Fibroblast of peridontal ligament (primary cell): ENCODE data around the gene FAM20C.
A peak's percentile ranks its signal among the peaks of the same experiment; 100 is the strongest.
"Not testable (repeated sequence)": the region's sequence is repeated elsewhere in the genome, so short reads cannot be mapped to it uniquely, and the experiment has no call there.

Experiments
- DNase-seq: peaks from one replicate; pipeline ENCODE4 v3.0.0-alpha.2; 2010; ENCODE audit errors: extremely low read depth

FAM20C gene

DNA sequence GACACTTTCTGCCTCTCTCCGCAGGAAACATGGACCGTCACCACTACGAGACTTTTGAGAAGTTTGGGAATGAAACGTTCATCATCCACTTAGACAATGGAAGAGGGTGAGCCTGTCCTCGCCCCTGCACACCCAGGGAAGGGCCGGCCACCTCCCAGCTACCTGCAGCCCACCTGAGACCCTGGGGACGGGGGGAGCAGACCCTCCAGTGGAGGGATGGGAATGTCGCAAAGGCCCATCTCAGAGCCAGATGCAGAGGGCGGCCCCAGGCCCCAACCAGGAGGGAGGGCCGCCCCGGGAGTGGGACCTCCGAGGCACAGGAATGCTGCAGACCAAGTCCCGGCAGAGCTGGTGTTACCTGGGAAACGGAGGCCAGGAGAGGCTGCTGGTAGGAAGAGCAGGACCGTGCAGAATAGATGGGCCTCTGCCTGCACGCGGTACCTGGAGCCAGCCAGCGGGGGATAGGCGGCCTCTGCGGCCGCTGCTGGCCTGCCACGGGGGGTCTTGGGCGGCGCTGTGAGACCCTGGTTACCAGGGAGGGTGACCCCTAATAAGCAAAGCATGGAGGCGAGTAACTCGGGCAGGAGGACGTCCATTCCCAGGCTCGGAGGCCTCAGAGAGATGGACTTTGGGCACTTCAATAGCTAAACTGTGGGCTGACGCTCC is 64.7 kb downstream of the FAM20C start:
- DNase-seq, result no peak

DNA sequence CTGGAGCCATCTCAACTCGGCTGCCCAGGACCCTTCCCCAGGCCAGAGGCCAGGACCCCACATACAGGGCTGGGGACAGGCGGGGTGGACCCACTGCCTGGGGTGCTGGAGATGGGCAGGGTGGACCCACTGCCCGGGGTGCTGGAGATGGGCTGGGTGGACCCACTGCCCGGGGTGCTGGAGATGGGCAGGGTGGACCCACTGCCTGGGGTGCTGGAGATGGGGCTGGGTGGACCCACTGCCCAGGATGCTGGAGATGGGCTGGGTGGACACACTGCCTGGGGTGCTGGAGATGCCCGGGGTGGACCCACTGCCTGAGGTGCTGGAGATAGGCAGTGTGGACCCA is 65.2 kb downstream of the FAM20C start:
- no peak for DNase-seq

DNA sequence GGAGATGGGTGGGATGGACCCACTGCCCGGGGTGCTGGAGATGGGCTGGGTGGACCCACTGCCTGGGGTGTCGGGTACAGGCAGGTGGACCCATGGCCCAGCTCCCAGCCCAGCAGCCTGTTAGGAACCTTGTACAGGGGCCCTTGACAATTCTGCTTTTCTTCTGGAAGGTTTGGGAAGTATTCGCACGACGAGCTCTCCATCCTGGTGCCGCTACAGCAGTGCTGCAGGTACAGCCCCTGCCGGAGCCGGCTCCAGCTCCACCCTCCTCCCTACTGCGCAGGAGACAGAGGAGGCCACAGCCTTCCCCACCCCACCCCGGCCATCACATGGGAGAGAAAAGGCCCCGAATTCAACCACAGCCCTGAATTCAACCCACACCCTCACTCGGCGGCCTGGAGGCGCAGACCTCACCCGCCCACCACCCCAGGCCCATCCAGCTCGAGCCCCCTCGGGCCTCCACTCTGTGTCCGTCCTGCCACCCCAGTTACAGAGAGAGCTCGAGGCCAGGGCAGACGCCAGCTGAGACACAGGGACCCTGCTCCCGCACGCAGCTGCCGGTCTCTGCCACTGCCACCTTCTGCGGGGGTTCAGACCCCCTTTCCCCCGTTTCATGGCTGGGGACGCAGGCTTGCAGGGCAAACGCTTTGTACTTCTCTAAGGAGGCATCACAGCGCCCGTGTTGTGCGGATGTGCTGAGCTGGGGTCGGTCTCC is 66.3 kb downstream of the FAM20C start:
- DNase-seq, result no peak

GRCh38 chr7:259191-259505 is 66.8 kb downstream of the FAM20C start:
- DNase-seq, result no peak

DNA sequence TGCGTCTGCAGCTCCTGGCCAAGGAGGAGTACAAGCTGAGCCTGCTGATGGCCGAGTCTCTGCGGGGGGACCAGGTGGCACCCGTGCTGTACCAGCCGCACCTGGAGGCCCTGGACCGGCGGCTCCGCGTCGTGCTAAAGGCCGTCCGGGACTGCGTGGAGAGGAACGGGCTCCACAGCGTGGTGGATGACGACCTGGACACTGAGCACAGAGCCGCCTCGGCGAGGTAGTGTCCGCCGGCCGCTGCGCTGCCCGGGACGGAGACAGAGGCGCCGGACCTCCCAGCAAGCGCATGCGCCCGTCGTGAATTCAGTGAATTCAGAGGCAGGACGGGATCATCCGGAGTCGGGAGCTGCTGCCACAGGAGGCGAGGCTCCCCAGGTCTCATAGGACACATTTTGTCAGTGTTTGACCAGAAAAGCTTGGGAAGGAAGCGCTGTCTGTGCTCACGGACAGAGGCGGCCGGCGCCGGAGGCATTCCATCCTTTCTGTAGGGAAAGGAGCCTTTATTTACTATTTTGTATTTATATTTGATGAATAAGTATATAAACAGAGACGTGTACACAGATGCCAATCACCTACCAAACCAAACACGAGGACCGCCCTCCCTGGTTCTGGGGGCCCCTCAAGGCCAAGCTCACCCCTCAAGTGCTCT is 67.5 kb downstream of the FAM20C start:
- DNase-seq, result no peak

DNA sequence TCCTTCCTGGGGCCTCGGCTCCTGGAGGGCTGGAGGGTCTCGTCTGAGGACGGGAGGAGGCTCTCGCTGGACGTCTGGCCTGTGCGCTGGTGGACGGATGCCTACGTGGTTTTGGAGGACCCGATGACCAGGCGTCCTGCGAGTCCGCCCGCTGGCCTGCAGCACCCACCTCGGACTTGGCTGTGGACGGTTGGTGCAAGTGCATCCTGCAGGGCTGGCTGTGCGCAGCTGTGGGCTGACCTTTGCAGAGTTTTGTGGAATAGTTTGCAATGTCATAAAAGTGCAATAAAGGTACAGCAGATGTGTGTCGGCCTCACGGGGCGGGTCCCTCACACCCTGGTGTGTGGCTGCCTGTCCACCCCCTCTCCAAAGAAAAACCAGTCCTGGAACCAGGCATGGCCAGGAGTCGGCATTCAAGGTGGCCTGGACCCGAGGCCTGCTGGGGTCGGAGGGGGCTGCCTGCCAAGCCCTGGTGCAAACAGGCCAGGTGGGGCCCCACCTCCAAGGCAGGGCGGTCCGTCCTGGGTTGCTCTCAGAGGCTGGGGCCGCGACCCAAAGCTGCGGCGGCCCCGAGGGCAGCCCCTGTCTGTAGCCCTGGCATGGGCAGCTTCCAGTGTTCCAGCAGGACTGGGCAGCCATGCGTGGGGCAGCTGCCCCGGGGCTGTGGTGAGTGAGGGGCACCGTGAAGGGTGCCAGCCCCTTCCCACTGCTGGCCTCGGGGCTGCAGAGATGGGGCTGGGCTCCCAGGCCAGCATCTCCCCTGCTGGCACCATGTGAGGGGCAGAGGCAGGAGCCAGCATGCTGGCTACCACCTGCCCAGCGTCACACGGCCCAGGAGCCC is 68.3 kb downstream of the FAM20C start:
- DNase-seq, result no peak

DNA sequence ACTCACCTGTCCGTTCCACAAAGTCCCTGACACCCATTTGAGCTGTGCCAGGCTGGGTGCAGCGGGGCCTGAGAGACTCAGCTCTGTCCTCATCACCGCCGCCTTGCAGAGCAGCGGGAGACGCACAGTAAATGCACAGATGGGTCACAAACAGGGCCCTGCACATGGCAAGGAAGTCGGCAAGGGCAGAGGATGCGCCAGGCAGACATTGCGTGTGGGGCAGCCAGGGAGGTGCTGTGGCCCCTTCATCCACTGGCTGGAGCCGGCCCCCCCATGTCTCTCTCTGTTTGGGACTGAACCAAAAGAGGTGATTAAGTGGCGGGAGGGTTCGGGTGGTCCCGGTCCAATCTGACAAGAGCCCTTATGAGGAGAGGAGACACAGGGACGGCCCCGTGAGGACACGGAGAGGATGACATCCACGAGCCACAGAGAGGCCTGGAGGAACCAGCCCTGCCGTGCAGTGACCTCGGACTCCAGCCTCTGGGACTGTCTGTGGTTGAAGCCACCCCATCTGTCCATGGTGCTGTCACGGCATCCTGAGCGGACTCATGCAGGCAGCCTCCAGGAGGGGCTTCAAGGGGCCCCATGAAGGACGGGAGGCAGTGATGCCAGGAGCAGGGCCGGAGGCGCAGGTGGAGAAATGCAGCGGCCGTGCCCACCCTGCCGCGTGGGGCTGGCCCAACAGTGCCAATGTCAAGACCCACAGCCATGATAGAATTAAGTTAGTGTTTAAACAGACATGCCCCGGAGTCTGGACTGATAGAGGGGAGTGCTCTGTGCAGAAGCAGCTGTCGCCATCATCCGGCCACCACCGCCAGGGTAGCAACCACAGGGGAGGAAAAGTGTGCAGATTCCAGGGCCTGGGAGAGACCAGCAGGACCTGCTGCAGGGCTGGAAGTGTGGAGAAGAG is 69.2 kb downstream of the FAM20C start:
- no peak for DNase-seq

- no peak for DNase-seq
Observed at GRCh38 chr7:262251-262572, 69.8 kb downstream of the FAM20C start.

GRCh38 chr7:262631-263311 is 70.4 kb downstream of the FAM20C start:
- DNase-seq, result not testable (repeated sequence)

GRCh38 chr7:263483-264351 is 71.3 kb downstream of the FAM20C start:
- not testable (repeated sequence) for DNase-seq

GRCh38 chr7:264541-265191 is 72.3 kb downstream of the FAM20C start:
- DNase-seq, result peak; percentile 41

DNA sequence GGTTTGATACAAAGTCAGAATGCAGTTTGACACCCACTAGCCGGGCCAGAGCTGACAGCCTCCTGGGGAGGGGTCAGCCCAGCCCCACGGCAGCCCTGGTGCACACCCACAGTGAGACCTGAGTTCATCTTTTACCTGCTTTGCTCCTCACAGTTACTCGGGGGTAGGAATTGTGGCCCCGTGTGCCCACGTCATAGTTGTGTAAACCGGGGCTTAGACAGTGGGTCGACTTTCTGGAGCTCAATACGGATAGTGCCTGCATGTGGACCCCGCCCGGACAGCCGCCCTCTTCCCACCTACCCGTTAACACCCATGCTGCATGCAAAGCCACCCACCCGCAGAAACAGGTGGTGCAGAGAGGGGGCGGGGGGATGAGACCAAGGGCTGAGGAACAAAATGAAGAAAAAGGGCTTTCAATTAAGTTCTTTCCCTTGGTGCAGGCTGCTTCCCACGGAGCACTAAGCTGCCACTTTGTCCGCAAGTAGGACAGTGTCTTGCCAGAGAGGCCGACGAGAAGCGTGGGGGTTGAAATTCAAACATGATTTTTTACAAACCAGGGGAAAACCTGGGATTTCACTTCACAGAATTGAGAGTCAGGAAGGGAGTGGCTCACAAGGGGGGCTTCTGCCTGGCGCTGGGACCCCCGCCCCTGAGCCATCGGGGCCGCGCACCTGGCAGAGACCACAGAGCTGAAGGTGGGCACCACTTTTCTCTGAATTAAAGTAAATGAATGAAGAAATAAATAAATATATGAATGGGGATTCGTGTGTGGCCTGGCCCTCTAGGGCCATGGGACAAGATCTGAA is 73.0 kb downstream of the FAM20C start:
- DNase-seq, result peak; percentile 19

GRCh38 chr7:265998-266850 is 73.9 kb downstream of the FAM20C start:
- no peak for DNase-seq

- DNase-seq, result no peak
Observed at GRCh38 chr7:266851-267840, 74.8 kb downstream of the FAM20C start.

DNA sequence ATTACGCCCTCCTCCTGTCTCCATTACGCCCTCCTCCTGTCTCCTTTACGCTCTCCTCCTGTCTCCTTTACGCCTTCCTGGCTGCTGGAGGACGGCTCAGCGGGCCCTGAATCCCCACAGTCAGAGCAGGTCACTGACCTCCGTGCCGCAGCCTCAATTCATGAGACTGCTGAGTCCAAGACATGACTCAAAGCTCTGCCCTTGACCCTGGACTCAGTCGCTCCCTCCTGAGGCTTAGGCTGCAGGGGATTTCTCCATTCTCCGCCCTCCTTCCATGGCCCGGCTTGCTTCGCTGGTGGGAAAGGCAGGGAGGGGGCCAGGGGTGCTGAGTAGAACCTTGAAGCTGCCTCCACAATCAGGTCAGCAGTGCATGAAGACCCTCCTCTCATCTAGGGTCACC is 76.6 kb downstream of the FAM20C start:
- DNase-seq, result no peak

DNA sequence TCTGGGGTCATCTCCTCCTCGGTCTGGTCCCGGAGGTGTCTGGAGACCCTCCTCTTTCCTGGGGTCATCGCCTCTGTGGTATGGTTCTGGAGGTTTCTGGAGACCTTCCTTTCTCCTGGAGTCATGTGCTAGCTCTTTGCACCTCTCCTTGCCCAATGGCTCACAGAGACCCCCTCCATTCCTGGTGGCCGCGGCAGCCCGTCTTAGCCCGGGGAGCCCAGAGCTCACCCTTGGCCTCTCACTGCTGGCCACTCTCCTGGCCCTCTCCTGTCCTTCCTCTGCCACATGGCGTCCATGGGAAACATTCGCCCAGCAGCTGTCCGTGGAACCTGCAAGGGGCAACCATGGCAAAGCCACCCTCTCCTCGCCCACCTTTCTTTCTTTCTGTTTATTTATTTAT is 77.3 kb downstream of the FAM20C start:
- no peak for DNase-seq
